Fibroblast of skin of right biceps (primary cell): ENCODE measurements around the gene ZNF516.

Source experiments
- DNase-seq: peaks from one replicate; pipeline ENCODE4 v3.0.0-alpha.2; 2013

Gene ZNF516

DNA sequence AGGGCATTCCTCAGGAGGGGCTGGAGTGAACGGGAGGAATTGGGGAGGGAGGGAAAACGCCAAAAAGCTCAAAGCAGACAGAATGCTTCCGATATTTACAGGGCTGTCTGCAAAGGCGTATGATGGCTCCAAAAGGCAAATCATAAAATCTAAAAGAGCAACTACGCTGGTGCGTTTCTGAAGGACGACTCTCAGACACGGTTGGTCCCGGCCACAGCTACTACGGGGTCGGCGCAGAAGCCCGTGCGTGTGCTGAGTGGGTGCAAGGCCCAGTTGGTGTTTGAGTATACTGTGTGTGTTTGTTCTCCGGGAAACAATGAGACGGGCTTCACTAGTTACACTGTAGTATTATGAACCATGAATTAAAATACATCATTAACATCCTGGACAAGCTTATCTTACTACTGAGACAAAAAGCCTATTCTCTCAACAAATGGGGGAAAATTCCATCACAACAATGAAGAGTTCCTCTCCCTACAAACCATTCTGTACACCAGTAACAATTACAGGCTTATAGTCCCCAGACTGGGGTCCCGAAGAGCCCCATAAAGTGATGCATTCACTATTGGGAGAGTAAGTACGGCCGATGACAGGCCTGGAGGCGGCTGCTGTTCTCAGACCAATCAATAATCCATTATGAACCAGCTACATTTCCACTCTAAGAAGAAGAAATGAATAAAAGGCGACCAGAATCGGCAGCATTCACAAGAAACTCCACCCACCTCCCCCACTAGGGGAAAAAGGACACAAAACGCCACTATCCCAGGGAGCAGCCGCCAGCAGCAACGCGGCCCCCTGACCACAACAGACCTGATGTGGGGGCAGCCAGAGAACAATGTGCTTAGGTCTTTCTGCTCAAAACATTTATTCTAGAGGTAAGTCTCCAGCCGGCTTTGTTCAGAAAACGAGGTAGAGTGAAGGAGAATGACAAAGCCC lies 43.4 kb downstream of the ZNF516 start:
- DNase-seq = no peak

DNA sequence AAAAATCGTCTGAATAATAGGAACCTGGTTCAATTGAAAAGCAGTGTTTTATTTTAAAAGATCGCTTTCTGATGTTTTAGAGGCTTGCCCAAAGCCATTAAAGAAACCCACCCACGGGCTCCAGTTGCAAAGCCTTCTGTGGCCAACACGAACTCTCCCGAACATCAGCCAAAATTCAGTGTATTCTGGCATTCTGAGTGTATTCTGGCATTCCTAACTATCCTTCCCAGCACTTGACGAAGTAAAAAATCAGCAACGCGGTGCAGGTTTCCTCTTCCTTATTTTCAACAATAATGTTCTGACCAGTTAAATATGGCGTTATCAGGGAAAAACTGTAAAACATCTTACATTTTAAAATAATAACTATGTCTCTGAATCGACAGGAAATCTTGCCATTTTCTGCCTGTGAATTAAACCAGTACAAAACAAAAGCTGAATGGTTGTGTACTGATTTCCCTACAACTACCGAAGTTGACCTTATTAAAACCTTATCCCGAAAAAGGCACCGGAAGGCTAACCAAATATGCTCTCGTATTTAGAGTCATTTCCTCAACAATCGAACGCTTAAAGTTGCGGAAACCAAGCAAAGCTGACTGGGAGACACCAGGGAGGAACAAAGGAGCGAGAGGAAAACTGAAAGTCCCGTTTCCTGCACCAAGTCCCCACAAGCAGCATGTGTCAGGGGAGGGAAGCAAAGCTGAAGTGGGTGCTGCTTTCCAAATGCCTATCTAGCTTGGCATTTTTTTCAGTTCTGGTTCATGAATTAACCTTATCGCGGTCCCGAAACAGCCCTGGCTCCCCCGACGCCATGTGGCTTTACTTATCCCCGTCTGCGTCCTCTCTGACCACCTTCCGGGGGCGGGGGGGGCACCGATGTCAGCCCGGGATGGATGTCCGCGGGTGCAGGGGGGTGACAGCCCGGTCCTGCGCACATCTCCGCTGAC lies 44.3 kb downstream of the ZNF516 start:
- peak; percentile 76 for DNase-seq

DNA sequence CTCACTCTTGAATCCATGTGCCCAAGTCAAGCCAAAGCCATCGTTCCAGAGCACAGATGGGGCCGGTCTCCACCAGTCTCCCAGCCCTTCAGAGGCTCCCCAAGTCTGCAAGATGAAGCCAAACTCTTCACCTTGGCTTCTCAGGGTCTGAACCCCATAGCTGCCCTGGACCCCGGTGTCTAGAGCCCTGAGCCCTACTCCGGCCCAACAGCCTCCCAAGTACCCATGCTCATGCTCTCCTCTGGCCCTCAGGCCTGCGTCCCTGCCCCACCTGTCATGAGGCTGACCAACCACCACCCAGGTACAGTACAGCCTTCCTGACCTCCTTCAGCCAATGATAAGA lies 46.0 kb downstream of the ZNF516 start:
- no peak for DNase-seq

DNA sequence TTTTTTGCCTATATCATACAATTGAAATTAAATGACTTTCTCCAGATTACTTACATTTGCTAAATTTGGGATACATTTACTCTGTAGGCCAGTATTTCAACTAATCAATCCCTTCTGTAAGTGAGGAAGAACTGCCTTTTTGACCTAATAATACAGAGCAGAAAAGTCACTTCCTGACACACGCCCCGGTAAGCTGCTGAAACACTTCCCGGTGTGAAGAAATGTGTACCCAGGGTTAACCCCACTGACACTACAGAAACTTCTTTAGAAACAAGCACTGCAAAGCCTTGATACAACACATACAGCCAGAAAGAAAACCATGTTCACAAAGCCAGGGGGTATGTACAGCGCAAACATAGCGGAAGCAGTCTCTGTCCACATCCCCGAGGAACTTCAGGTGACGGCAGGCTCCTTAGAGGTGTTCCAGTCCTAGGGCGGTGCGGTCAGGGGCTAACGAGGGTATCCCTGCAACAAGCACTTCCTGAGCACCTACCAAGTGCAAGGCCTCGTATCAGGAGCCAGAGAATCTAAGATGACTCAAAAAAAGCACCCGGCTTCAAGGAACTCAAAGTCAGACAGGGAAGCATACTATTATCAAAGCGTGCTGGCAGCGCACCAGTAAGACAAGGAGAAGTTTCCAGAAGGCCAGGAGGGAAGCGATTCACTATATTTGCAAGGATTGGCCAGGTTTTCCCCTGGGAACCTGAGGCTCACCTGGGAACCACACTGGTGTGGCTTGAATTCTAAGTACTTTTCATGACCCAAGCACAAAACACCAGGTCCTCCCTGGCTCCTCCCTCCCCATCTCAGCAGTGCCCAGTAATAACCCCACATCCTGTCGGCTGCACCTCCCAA lies 46.6 kb downstream of the ZNF516 start:
- no peak for DNase-seq

DNA sequence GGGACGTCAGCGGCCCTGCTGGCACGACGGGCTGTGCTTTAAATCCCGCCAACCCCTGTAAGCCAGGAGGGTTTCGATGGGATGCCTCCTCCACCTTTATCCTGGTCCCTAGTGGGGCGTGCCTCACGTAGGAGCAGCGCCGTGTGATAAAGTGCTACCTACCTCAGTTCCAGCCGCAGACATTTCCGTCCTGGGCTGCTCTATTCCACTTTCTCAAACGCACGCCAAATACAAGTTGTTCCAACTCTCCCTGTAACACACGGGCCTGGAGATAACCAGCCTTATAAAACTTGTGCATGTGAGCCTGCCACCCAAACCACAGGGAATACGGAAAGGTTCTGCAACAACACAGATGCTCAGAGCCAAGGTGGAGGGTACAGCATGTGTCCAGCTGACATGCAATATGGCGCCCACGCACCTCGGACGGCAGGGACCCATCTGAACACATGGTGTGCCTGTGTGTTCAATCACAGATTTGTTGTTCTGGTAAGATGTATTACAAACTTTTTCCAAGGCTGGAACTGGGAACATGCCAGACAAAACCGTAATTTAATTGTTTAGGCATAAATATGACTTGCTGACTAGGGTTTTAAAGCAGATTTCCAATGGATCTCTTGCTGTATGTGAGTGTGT lies 47.7 kb downstream of the ZNF516 start:
- no peak for DNase-seq

DNA sequence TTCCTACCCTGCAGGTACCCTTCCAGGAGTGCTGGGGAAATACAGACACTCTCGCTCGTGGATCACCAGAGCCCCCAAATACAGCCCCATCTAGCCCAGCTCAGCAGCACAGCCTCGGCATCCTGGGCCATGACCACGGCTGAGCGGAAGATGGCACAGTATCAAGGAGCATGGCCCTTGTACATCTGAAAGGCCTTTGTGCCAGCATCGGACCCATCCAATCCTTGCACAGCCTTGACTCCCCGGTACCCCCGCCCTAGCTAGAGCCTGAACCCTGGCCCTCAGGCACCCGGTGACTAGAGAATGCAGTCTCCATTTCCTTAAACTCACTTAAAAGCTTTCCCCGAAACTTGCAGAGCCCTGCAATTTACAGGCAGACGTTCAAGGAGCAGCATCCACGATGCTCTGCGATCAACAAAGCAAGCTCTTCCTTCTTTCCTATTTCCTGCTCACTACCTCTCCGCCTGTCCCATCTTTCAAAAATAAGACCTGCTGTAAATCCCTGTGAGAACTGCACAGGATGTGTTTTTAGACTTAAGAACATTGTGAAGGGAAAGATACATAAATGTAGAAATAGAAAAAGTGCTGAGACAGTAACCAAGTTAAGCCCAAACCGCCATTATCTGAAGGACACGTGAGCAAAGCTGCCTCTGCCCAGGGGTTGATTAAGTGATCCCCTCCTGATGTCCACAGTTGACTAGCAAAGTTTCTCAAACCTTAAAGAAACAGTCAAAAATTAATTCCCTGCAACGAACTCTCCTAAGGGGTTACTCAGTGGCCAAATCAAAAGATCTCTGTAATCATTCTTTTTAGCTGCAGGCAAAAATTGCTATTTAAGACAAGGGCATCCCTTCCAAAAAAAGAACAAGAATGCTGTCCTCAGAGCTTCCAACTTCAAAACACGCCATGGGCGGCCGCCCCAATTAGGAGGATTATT lies 48.5 kb downstream of the ZNF516 start:
- no peak for DNase-seq

DNA sequence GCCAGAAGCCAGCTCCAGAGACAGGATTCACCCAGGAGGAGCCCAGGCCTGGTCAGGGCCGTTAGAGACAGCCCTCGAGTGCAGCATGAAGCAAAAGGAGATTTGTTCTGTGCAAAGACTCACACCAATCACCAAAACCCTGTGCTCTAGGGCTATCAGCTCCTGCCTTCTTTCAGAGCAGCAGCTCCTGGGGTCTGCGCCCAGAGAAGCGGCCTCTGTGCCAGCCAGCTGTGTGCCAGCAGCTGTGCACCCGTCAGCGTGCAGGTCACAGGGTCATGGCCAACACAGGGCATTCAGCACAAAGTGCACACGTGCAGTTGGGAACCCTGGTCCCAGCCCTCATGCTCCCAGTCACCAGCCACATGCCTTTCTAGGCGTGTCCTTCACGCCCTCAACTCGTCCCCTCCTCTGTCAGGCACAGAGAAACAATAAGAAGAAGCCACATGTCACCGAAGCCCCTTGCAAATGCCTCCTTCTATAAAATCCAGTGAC lies 49.3 kb downstream of the ZNF516 start:
- DNase-seq = no peak

DNA sequence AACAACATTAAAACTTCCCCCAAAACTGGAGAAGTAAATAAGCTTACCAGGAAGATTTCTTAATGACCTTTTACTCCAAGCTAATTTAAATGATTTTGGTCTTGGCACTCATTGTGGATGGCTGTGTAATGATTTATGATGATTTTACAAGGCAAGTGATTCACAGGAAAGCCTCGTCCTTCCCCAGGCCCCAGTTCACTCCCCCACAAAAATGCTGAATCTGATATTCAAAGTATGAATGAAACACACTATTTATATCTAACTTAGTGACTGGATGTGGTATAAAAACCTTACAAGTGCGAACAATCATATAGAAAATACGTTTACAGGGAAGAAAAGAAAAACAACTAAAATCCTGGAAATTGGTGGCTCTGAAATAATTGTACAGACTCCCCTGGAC lies 49.8 kb downstream of the ZNF516 start:
- DNase-seq = peak; percentile 93

DNA sequence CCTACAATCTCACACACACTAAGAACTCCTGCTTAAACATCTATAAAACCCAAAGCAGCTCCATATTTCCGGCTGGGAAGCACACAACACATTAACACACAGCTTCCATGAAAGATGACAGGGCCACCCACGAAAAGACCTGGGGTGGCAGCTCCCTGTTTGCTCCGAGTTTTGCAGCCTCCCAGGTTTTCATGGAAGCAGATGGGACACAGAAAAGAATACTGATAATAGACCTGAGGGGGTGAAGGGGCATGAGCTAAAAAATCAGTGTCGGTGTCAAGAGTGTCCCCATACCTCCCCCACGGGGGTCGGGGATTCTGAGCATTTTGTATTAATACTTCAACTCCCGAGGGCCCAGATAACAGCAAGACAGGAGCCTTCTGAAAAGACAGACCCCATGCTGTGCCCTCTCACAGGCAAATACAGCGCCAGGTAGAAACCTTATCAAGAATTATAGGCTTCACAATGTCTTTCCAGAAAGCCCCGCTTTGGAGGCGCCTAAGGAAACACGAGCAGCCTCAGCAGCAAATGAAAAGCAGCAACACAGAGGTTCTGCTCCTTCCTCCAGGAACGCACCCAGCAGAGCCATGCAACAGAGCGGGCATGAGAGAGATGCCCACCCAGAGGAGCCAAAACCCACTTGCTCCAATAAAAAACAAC lies 50.5 kb downstream of the ZNF516 start:
- no peak for DNase-seq

DNA sequence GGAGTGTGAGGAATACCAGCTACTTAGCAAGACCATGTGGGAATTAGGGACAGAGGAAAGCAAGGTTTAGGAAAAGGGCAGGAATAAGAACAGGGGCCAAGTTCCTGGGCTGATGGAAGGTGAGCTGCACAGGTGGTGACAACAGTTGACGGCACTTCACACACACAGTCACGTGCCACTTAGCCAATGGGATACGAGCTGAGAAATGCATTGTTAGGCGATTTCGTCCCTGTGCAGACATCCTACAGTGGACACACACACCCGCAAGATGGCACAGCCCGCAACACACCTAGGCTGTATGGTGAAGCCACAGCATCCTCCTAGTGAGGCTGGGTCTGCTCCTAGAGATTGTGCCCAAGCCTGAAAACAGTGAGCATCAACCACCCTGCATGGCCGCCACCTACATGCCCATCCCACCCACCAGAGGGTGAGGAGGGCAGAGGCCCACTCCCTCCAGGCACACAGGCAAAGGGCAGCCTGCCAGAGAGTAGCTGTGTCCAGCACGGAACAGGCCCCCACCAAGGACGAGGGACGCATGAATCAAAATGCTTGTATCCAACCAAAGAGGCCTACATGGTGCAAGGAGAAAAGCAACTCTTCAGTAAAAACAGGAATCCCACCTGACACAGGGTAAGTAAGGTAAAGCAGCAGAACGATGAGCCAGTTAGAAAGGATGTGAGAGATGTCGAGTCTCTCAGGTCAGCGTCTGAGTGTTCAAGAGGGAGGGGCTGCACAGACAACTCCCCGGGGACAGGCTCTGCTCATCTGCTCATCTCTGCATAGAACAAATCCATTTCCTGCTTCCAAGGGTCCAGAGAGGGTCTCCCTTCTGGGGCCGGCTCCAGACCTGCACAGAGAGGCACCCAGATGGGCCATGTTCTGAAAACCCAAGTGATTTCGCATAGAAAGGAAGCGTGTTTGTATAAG lies 51.3 kb downstream of the ZNF516 start:
- no peak for DNase-seq

DNA sequence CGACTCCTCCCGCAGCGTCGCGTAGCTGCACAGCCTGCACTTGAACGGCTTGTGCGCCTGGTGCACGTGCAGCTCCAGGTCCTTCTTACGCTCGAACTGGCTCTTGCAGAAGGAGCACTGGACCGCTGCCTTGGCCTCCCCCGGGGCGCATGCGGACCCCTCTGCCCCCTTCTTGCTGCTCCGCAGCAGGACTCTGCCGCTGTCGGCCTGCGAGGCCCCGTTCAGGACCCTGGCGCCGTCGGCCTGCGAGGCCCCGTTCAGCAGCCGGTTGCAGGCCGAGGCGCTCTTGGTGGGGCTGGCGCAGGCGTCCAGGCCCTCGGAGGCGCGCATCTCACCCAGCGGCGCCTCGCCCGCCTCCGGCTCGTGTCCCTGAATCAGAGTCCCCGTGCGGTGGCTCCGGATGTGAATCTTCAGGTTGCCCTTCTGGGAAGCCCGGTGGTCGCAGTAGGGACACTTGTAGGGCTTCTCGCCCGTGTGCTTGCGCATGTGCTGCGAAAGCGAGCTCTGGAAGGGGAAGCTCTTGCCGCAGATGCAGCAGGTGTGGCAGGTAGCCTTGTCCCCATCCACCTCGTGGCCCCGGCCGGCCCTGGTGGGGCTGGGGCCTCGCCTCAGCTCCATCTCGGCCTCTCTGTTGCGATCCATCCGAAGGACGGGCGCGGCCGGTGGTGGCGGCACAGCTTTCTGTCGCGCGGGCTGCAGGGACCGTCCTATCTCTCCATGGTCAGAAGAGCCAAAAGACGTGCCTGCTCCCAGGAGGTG lies 52.5 kb downstream of the ZNF516 start:
- DNase-seq = no peak

DNA sequence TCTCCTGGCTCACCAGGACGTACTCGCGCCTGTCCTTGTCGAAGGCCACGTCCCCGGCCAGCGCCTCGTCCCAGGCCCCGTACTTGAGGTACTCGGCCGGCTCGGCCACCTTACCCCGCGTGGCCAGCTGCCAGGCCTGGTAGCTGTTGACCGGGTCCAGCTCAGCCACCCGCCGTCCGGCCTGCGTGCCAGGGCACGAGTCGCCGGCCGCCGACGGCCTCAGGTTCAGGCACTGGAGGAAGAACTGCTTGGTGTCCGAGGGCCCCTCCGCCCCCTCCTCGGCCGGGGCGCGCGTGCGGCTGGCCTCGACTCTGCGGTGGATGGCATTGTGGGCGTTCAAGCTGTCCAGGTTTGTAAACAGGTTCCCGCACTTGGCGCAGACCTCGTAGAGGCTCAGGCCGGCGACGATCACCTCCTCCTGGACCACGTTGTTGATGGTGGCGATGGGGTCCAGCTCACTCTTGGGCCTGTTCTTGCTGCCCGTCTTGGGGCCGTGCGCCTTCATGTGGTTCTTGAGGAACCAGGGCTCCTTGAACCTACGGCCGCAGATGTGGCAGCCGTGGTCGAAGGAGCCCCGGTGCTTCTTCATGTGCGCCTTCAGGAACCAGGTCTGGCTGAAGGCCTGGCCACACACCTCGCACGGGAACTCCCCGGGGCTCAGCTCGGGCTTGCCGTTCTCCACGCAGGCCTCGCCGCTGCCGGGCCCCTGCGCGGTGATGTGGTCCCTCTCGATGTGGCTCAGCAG lies 53.2 kb downstream of the ZNF516 start:
- no peak for DNase-seq

DNA sequence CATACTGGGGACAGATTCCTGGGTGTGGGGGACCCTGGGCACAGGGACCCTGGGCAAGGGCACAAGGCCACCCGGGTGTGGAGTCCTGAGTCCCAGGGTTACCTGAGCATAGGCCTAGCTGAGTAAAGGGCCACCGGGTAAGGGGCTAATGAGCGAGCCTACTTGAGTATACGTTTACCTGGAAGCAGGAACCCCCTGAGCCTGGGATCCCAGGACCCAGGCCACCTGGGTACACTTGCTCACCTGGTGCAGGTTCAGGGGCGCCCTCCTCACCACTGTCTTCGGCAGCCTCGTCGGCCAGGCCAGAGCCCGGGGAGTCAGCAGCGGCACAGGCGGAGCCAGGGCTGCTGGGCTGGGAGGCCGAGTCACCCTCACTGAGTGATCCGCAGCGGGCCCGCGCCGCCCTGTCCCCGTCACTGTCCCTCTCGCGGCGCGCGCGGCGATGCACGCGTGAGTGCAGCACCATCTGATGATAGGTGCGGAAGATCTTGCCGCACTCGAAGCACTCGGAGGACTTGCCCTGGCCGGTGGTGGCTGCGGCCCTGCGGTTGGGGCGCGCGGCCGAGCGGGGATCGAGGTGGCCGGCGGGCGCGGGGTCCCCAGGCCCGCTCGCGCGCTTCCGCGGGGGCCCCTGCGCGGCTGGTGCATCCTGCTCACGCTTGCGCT lies 53.9 kb downstream of the ZNF516 start:
- DNase-seq = no peak

DNA sequence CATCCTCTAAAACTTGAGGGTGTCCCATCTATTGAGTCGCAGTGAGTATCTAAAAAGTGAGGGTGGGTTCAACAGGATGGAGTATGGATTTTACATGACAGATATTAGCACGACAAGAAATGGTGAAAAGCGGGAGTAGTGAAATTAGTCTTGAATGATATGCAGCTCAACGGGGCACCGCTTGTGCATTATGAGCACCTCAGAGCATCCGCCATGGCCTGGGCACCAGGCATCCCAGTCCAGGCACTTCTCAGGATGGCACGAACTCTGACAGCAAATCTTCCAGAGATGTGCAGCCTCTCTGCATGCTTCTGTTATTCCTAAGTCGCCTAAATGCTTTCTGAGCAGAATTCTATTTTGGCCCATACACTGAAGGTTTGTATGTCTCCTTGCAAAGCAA lies 57.1 kb downstream of the ZNF516 start:
- DNase-seq = no peak

DNA sequence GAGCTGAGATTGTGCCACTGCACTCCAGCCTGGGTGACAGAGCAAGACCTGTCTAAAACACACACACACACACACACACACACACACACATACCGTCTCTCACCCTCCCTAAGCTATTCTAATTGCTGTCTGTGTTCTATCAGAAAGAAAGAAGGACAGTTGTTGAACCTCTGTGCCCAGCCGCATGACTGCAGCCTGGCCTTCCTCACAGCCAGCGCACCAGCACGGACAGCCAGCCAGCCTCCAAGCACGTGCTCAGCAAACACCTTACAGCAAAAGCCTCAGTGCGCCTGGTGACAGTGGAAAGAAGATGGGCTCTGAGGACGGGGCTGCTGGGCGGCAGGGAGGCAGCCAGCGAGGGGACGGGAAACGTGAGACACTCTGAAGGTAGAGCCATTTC lies 58.0 kb downstream of the ZNF516 start:
- DNase-seq = no peak

DNA sequence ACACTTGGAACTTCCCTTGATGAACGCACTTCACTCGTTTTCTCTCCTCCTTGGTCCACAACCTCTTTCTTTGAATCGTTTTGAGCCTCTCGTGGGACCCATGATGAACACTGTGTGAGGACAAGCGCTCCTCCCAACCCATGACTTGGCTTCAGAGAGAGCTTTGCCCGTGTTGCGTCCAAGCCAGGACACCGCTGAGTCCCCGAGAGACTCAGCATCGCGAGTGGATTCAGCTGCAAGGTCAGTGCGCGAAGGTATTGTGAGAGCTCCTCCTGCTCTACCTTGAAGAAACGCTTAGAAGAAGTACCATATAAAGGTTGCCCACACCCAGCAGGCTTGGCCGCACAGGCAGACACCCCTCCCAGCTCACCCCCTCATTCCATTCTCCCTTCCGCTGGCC lies 58.7 kb downstream of the ZNF516 start:
- DNase-seq = no peak

DNA sequence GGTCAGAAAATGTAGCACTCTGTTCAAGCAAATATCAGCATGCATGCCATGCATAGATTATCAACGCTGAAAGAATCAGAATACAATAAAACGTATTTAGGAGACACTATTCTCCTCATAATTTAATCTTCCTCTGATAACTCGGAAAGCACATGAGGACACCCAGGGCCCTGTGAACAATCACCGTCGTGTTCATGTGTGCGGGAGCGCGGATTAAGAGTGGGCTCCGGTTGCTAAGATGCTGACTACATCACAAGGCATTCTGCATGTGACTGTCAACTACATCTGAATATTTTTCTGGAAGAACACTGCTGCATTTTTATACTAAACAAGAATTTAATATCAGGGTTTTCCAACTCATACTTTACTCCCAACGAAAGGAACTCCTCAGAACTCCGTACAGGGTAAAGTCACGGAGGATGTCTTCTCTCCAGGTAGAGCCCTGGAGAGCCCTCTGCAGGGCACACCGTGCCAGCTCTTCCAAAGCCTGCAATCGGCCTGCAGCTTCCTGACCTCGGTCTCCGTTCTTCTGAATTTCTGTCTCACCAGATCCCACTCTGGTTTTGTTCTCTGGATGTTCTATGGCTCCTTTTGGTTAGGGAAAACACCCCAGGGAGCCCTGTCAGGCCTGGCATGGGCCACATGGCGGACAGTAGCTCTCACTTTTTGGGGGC lies 59.6 kb downstream of the ZNF516 start:
- DNase-seq = no peak
